HS-27A (cell line): ENCODE data around the gene DUSP10.

Experiments used
- DNase-seq: peaks from one replicate; pipeline ENCODE4 v3.0.0-alpha.2; 2012; ENCODE audit warnings: low read depth, missing footprints

DUSP10 gene

GRCh38 chr1:221729771-221730330 is 12.0 kb downstream of the DUSP10 start:
- no peak for DNase-seq

GRCh38 chr1:221728037-221728505 is 13.8 kb downstream of the DUSP10 start:
- DNase-seq: no peak

DNA sequence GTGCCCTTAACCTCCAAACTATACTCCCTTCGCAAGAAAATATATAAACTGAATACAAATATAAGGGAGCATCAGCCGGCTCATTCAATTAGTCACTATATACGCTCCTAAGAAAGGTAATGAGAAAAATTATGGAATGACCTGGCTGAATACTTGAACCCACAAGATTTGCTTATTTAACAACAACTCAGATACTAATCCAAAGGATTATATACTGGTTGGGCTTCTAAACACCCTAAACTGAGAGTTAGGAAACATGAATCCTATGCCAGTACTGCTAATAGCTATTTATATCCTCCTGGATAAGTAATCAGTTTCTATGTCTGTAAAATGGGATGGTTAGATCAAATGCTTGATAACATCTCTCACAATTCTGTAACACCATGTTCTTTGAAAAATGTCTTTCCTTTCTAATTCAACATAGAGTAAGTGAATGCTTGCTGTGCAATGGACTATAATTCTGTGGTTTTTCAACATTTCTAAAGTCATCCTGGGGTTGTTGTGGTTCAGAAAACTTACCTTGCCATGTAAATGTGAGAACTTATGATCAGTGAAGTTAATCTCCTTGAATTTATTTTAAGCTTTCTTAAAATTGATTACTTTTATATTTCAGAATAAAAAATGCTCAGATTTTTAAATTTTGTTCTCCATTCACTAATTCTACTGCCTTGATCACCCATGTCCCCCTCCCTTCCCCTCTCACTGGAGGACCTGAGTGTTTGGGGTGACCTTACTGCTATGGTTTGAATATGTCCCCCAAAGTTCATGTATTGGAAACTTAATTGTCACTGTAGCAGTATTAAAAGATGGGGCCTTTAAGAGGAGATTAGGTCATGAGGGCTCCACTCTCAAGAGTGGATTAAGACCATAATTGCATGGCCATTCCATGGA is 14.5 kb downstream of the DUSP10 start:
- no peak for DNase-seq

DNA sequence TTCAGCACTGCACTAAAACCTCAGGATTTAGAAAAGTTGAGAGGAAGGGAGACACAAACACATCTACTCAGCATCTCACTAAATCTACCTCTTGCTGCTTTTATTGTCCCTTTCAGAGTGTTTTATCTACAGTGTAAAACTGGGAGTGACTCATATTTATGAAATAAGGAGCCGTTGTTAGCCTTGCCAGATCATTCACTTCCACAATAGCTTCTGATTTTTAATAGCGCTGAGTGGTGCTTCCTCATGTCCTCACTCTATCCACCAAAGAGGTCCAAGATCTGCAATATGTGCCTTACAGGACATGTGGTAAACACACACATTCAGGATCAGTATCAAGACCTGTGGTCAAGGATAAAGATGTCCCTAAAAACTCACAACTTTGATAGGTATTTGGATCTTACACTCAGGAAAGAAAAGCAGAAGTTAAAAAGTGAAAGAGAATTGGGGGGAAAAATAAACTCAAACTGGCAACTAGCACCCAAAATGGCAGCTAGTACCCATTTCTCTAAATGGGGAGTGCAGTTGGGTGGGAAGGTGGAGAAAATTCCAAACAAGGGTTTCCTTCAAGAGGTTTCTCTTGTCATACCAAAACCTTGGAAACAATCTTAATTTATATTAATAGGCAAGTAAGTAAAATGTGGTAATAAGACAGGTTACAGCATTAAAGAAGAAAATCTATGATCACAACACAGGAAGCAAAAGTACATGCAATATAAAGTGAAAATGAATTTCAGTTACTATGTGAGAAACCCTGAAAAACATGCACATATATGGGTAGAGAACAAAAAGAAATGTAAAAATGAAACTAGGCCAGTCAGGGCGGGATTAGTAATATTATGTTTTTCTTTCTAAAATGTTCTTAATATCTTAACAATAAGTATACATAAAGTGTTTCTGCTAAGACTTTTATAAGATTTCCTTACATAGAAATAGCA is 15.9 kb downstream of the DUSP10 start:
- no peak for DNase-seq

- no peak for DNase-seq
These were observed 16.8 kb downstream of the DUSP10 start for GRCh38 chr1:221724931-221725605.

DNA sequence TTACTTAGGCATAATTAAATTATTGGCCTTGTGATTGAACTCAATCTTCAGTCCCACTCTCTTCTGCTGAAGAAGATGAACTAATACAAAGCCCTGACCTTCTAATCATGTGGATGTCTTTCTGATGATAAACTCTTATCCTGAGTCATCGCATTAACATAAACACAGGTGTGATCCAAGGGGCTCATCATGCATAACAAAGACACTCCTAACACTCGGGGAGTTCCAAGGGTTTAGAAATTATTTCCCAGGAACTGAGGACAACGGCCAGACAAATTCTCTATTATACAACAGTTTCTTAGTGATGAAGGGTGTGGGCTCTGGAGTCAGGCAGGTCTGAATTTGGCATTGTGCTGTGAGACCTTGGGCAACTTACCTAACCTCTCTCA is 18.0 kb downstream of the DUSP10 start:
- DNase-seq: no peak

DNA sequence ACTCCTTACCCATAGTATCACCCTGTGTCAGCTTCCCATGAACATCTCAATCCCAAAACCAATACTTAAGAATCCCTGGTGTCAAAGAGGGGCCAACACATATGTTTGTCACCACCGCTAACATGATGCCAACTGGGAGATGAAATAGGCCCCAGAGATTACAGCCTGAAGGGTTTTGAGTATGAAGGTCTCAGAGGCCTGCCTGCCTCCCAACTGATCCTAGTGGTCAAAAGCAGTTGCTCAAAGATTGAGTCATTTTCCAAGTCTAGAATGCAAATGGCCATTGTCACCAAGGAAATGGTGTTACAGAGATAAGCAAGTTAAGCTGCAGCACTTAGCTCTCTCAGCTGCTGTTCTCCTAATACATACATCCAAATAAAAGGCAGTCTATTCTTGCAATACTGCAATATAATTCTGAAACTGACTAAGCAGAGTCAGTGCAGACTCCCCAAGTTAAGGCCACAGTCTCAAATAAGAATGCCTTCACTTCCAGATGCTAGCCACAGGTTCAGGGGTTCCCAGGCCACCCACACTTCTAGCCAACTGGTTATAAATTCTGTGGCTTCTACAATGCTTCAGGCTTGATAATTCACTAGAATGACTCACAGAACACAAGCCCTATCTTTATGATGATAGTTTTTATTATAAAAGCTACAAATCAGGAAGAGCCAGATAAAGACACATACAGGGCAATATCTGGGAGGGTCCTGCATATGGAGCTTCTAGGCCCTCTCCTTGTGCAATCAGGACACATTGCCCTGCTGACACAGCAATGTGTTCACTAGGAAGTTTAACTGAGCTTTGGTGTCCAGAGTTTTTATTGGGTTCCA is 18.7 kb downstream of the DUSP10 start:
- DNase-seq: no peak

DNA sequence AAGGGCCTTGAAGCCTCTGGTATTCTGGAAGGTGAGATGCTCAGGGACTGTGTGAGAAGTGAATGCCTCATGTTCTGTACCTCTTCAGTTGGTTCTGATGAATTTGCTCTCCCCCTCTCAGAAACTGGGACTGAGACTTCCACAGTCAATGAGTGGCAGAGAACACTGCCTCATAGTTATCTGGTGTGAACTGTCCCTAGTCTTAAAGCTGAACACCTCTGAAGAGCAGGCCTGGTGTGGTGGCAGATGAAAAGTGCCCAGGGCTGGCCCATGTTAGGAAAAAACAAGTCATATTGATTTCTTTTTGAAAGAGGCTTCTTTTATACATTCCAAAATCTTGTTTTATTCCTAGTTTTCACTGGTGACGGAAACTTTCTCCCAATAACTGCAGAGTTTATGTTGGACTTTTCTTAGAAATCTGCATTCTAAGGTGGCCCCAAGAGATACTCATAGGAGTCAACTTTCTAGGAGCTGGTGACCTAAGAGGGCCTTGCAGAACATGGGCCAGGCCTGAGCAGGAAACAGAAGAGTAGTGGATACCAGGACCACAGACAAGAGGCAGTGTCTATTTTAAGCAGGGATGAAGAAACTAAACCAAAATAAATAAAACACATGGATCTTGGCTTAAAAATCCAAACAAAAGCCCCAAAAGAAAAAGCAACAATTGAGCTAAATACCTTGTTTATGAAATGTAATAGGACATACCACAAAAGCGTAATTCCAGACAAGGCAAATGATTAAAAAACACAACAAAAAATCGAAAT is 19.5 kb downstream of the DUSP10 start:
- no peak for DNase-seq

DNA sequence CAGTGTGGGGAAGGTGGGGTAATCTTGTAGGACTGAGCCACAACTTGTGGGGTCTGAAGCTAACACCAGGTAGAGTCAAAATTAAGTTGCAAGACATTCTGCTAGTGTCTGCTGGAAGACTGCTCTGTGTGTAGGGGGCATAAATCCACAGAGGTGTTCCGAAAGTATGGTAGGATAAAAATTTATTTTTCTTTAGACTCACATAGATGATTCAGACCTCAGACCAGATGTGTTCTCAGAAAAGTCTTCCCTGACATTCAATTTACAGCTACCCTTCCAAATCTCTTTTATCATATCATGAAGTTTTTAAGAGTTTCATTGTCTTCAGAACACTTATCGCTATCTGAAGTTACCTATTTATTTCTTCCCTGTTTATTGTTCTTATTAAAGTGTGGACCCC is 21.3 kb downstream of the DUSP10 start:
- no peak for DNase-seq

DNA sequence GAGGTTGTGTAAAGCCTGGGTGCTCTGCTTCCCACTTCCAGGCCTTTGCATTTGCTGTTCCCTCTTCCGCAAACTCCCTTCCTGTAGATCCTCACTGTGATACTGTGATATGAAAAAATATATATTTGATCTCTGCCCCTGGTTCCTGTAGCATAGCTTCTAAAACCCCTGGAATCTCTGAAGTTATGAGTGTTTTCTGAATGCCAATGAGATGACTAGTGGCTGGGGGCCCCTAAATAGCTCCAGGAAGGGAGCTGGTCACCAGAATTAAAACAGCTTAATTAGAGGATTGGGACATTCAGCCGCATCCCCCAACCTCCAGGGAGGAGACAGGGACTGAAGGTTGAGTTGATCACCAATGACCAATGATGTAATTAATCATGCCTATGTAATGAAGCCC is 21.9 kb downstream of the DUSP10 start:
- DNase-seq: no peak

GRCh38 chr1:221719278-221719597 is 22.7 kb downstream of the DUSP10 start:
- DNase-seq: no peak

DNA sequence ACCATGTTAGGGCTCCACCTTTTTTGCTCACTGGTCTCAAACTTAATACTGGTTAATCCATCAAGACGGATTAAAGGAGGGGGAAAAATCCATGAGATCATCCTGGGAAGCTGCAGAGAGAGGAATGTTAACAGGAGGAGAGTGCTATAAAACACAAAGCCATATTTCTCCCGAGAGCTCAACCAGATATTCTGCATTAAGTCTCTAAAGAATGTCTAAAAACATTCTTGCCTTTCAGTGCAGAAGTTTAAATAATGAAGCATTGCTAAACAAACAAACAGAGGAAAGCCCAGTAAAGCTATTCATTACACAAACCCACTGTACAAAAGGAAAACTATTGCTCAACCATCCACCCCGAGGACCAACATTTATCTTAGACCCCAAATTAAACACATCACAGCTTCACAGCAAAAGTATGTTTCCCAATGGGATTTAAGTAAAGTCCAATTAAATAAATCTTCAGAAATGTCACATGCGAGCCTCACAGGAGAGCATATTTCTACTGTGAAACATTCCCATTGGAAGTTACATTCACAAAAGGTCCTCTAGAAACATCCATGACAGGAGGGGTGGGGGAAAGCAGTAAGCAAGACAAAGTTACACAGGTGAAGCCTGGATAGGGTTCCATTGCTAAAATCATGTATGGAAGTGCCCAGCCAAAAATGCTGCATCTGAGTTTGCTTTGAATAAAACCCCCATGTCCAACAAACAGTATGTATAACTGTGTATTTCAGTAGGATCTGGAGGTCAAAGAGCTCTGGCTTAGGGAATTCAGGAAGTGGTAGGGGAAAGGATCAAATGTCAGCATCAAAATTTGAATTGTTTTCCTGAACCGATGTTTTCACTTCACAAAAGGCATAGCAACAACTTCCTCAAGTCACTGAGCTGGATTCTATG is 23.3 kb downstream of the DUSP10 start:
- DNase-seq: no peak

DNA sequence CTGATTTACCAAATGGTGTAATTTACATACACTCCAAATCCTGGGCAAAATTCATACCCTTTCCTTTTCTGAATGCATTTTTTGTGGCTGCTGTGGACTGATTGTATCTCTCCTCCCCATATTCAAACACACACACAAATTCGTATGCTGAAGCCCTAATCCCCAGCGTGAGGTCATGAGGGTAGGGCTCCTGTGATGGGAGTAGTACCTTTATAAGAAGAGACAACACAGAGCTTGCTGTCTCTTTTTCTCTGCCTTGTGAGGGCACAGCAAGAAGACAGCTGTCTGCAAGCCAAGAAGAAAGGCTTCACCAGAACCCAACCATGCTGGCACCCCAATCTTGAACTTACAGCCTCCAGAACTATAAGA is 24.4 kb downstream of the DUSP10 start:
- DNase-seq: no peak

DNA sequence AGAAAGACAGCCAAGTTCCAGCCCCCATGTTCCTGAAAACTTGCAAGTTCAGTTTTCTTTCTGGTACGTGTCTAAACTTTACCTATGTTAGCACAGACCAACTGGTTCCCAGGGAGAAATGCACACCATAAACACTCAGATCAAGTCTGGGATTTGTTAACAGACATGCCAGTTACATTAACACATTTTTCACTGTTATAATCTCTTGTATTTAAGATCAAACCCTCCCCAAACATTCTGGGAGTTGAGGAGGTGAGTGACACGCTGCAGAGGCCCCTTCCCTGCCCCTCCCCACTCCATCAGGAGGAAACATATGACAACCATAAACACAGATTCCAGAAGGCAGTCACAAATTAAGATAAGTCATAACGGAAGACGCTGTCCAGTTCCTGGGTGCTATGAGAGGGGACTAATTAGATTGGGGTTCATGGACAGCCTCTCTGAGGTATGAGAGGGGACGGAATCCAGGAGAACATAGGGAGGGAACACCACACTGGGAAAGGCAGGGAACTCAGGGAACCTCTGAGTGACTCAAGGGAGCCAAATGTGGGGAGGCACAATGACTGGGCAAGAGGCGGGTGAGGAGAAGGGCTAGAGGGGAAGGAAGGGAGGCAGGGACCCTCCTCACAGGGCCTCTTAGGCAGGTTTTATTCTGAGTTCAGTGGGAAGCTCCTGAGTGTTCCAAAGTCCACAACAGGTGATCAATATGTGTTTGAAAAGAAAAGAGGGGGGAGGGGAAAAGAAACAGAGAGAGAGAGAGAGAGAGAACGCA is 25.0 kb downstream of the DUSP10 start:
- DNase-seq: no peak

- no peak for DNase-seq
These were observed 26.3 kb downstream of the DUSP10 start for GRCh38 chr1:221715321-221716169.

DNA sequence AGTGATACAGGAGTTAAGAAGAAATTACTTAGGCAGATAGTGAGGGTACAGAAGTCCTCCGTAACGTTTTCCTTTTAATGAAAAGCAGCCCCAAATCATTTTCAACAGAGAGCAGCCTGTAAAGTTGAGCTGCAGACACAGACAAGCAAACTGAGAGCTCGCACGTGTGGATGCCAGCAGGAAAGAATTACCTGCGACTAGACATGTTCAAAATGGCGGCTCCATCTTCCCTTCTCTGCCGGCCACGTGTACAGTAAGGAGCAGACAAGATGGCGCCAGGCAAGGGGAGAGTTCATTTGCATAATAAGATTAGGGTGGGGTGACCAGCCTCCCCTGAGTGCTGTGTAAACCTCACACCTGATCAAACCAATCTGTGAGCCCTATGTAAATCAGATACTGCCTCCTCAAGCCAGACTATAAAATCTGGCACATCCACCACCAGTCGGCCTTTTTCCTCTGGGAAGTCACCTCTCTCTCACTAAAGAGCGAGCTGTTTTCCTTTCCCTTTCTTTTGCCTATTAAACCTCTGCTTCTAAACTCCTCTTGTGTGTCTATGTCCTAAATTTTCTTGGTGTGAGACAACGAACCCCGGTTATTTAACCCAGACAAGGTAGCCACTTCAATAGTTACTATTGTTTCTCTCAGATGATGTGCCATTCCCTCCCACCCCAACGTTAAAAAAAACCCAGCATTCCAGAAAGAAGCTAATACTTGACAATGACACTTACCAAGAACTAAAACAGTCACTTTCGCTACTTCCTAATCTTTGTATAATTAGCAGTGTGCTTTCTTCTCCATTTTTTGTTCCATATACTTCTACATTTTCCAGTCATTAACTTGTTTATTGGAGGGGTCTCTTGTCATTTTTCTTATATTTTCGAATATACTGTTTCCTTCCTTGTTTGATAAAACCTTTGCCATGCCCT is 27.4 kb downstream of the DUSP10 start:
- DNase-seq: no peak
